Glutamatergic neuron (in vitro differentiated cells): ENCODE measurements around the gene ANO4. TPM values are rescaled to one million over a fixed set of nuclear protein-coding genes. Genes with fewer than 3 reads are reported as not detected.

ENCODE experiments used
- DNase-seq: peaks from one replicate; pipeline ENCODE4 v3.0.0; 2022
- H3K27ac Mint-ChIP-seq: one replicate; pipeline ENCODE4 v1.8.0; 2020; ENCODE audit warnings: mild to moderate bottlenecking, mixed read lengths, inconsistent platforms; ENCODE audit not compliant: unreplicated experiment
- H3K27me3 Mint-ChIP-seq: one replicate; pipeline ENCODE4 v1.8.0; 2020; ENCODE audit warnings: mild to moderate bottlenecking, moderate library complexity, mixed read lengths, inconsistent platforms; ENCODE audit not compliant: unreplicated experiment
- H3K36me3 Mint-ChIP-seq: one replicate; pipeline ENCODE4 v1.8.0; 2020; ENCODE audit warnings: mild to moderate bottlenecking, mixed read lengths, inconsistent platforms; ENCODE audit not compliant: unreplicated experiment
- H3K4me1 Mint-ChIP-seq: one replicate; pipeline ENCODE4 v1.8.0; 2020; ENCODE audit warnings: mild to moderate bottlenecking, low read depth, mixed read lengths, inconsistent platforms; ENCODE audit not compliant: unreplicated experiment
- H3K4me3 Mint-ChIP-seq: one replicate; pipeline ENCODE4 v1.8.0; 2020; ENCODE audit warnings: mild to moderate bottlenecking, mixed read lengths, inconsistent platforms; ENCODE audit not compliant: unreplicated experiment
- H3K9me3 Mint-ChIP-seq: one replicate; pipeline ENCODE4 v1.8.0; 2020; ENCODE audit warnings: mild to moderate bottlenecking, moderate library complexity, mixed read lengths, inconsistent platforms; ENCODE audit not compliant: unreplicated experiment
- CTCF ChIP-seq: fragments of 200-600 bp; sonication (generic); IDR thresholded peaks from one replicate; pipeline ENCODE4 v1.5.0; 2021; ENCODE audit not compliant: partially characterized antibody, unreplicated experiment
- total RNA-seq: library from RNA; stranded (reverse); fragmentation: NEBNext Ultra II Directional; extraction: Animal tissue kit (Norgen Biotek cat#: 25700); gene quantifications from one replicate; pipeline ENCODE4 v1.2.1, GENCODE V29; 2021; ENCODE audit not compliant: unreplicated experiment

Gene ANO4
- total RNA-seq, 1 donor from 2014 or later = 38.0 TPM

GRCh38 chr12:100995201-100995600, 200.6 kb downstream of the ANO4 start:
- Mint-ChIP-seq H3K36me3 (no peaks in the 10 kb centered on the region), H3K27me3 (peaks cover 3% of the 10 kb centered on the region), H3K4me1 (no peaks in the 10 kb centered on the region), H3K4me3 (no peak overlapping the region), H3K9me3 (peaks cover 2% of the 10 kb centered on the region), H3K27ac (no peak overlapping the region)
- DNase-seq = no peak
- no peak for TF ChIP-seq CTCF

- H3K27me3 Mint-ChIP-seq = peaks cover 3% of the 10 kb centered on the region
- no peak overlapping the region for H3K27ac Mint-ChIP-seq
- no peak for DNase-seq
- no peaks in the 10 kb centered on the region for H3K36me3 Mint-ChIP-seq
- TF ChIP-seq CTCF = no peak
- H3K4me3 Mint-ChIP-seq = no peak overlapping the region
- H3K9me3 Mint-ChIP-seq = peaks cover 2% of the 10 kb centered on the region
- H3K4me1 Mint-ChIP-seq = no peaks in the 10 kb centered on the region
These were observed 201.2 kb downstream of the ANO4 start for GRCh38 chr12:100995771-100996170.

GRCh38 chr12:101001669-101002068, 207.1 kb downstream of the ANO4 start:
- TF ChIP-seq CTCF = no peak
- H3K27ac Mint-ChIP-seq = no peak overlapping the region
- H3K4me1 Mint-ChIP-seq = no peaks in the 10 kb centered on the region
- H3K9me3 Mint-ChIP-seq = peaks cover 2% of the 10 kb centered on the region
- H3K36me3 Mint-ChIP-seq = no peaks in the 10 kb centered on the region
- DNase-seq = no peak
- no peak overlapping the region for H3K4me3 Mint-ChIP-seq
- no peaks in the 10 kb centered on the region for H3K27me3 Mint-ChIP-seq

GRCh38 chr12:101002696-101003419, 208.3 kb downstream of the ANO4 start:
- Mint-ChIP-seq H3K9me3 (peaks cover 2% of the 10 kb centered on the region), H3K4me3 (no peak overlapping the region), H3K27ac (no peak overlapping the region), H3K4me1 (no peaks in the 10 kb centered on the region), H3K27me3 (no peaks in the 10 kb centered on the region), H3K36me3 (no peaks in the 10 kb centered on the region)
- TF ChIP-seq CTCF = no peak
- DNase-seq = no peak

- no peak for TF ChIP-seq CTCF
- no peaks in the 10 kb centered on the region for H3K4me1 Mint-ChIP-seq
- H3K9me3 Mint-ChIP-seq = peaks cover 2% of the 10 kb centered on the region
- no peaks in the 10 kb centered on the region for H3K27me3 Mint-ChIP-seq
- H3K4me3 Mint-ChIP-seq = no peak overlapping the region
- H3K36me3 Mint-ChIP-seq = peaks cover 12% of the 10 kb centered on the region
- no peak for DNase-seq
- no peak overlapping the region for H3K27ac Mint-ChIP-seq
These were observed 210.3 kb downstream of the ANO4 start for GRCh38 chr12:101004898-101005297.
